ENCODE measurements around the gene TMEM223. TPM values are rescaled to one million over a fixed set of nuclear protein-coding genes. Genes with fewer than 3 reads are reported as not detected.

The TMEM223 gene
- polyA plus RNA-seq, 3 donors, result 5.7 to 20.4 (median 19.6) TPM

DNA sequence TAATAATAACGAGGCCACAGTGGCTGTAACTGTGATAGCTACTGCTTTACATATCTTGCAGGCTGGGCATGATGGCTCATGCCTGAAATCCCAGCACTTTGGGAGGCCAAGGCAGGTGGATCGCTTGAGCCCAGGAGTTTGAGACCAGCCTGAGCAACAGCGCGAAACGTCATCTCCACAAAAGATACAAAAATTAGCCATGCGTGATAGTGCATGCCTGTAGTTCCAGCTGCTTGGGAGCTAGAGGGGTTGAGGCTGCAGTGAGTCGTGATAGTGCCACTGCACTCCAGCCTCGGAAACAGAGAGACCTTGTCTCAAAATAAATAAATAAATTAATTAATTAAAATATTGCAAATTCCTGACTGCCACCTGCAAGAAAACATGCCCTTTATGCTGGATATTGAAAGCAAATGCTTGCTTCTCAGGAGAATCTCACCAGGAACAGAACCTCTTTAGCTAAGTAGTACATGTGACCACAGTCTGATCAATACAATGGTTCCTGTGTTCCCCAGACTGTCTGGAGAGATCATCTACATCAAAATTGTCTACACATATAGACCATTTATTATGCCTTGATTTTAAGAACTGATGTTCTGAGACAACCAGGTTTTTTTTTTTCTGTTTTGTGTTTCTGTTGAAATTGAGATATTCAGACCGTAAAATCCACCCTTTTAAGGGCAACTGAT lies 44.2 kb downstream of the TMEM223 start:
- H3K27ac ChIP-seq (ENCODE audit: low read depth in 1 of 2, low read length in 2 of 2), result no peak overlapping the region
- no peak overlapping the region for H3K9ac ChIP-seq (ENCODE audit: insufficient read depth, low read length, poor library complexity, severe bottlenecking)
- peaks cover 13% of the 10 kb centered on the region for H3K4me1 Mint-ChIP-seq
- no peaks in the 10 kb centered on the region for H4K20me1 ChIP-seq (ENCODE audit: insufficient read depth, low read length)
- no peaks in the 10 kb centered on the region for H3K9me3 ChIP-seq (replicated peaks in 1 of 2; ENCODE audit: control insufficient read depth in 1 of 2, insufficient read depth in 1 of 2, low read length in 2 of 2)
- peaks cover 26% of the 10 kb centered on the region for H3K79me2 ChIP-seq (ENCODE audit: insufficient read depth, low read length)
- no peak overlapping the region for H3K4me3 ChIP-seq (replicated peaks in 1 of 3; ENCODE audit: low read depth in 2 of 3, low read length in 3 of 3)
- peaks cover 9 to 23% of the 10 kb centered on the region in 2 donors for H3K36me3 ChIP-seq (replicated peaks in 1 of 2; ENCODE audit: control insufficient read depth in 1 of 2, insufficient read depth in 2 of 2, low read length in 2 of 2)
- WGBS (ENCODE audit: insufficient coverage), result 89% methylated on average over 1 of the region's 9 CpGs
- TF ChIP-seq, protein P1, sequence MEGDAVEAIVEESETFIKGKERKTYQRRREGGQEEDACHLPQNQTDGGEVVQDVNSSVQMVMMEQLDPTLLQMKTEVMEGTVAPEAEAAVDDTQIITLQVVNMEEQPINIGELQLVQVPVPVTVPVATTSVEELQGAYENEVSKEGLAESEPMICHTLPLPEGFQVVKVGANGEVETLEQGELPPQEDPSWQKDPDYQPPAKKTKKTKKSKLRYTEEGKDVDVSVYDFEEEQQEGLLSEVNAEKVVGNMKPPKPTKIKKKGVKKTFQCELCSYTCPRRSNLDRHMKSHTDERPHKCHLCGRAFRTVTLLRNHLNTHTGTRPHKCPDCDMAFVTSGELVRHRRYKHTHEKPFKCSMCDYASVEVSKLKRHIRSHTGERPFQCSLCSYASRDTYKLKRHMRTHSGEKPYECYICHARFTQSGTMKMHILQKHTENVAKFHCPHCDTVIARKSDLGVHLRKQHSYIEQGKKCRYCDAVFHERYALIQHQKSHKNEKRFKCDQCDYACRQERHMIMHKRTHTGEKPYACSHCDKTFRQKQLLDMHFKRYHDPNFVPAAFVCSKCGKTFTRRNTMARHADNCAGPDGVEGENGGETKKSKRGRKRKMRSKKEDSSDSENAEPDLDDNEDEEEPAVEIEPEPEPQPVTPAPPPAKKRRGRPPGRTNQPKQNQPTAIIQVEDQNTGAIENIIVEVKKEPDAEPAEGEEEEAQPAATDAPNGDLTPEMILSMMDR (IDR thresholded peaks at IDR 0.05), result no peak
- H3K4me2 ChIP-seq (replicated peaks; ENCODE audit: extremely low read depth, low read length, poor library complexity, severe bottlenecking), result no peak overlapping the region
- H3K27ac Mint-ChIP-seq, result no peak overlapping the region
- H3K36me3 Mint-ChIP-seq, result peaks cover 10 to 38% of the 10 kb centered on the region in 2 donors
- no peak overlapping the region for H2AFZ ChIP-seq (ENCODE audit: insufficient read depth, low read depth, low read length, poor library complexity, severe bottlenecking)
- H3K4me3 Mint-ChIP-seq, result no peak overlapping the region
- peaks cover 0 to under 1% of the 10 kb centered on the region in 2 donors for H3K4me1 ChIP-seq (ENCODE audit: control insufficient read depth in 1 of 2, insufficient read depth in 2 of 2, low read length in 2 of 2)
- H3K27me3 ChIP-seq (ENCODE audit: control insufficient read depth in 2 of 2, insufficient read depth in 2 of 2, low read length in 2 of 2), result no peaks in the 10 kb centered on the region
- no peaks in the 10 kb centered on the region for H3K9me3 Mint-ChIP-seq
- intact Hi-C loops (cut with micrococcal nuclease), result no loop called here
- no peak for DNase-seq
- no peaks in the 10 kb centered on the region for H3K27me3 Mint-ChIP-seq (ENCODE audit: low read depth in 3 of 3)

Small RNA genes lying within 50 kb of the gene (small RNA-seq; reads per million reads assigned to genes)
- gene MIR6514 (ENCODE audit: insufficient read length, low read depth), result 1.7 reads per million
- not detected for gene RNU6-118P (ENCODE audit: insufficient read length, low read depth)

Other genes starting within 250 kb of the TMEM223 start
- 100 to 1,000 TPM in 2 of 3 donors, 10 to 100 TPM in 1; 80.0 to 201 (median 103) TPM for gene AHNAK, start 245.2 kb downstream of the TMEM223 start, polyA plus RNA-seq
- 100 to 1,000 TPM; 490 to 603 (median 491) TPM for gene EEF1G, start 218.1 kb downstream of the TMEM223 start, polyA plus RNA-seq
- gene TUT1, start 200.5 kb downstream of the TMEM223 start, polyA plus RNA-seq, result 10 to 100 TPM in 1 of 3 donors, 1 to 10 TPM in 2; 1.8 to 16.3 (median 2.1) TPM
- gene MTA2, start 190.1 kb downstream of the TMEM223 start, polyA plus RNA-seq, result 10 to 100 TPM; 14.0 to 38.6 (median 17.6) TPM
- 100 to 1,000 TPM in 1 of 3 donors, 10 to 100 TPM in 1, 1 to 10 TPM in 1; 7.2 to 131 (median 10.6) TPM for gene EML3, start 179.2 kb downstream of the TMEM223 start, polyA plus RNA-seq
- 1 to 10 TPM in 1 of 3 donors, under 1 TPM in 2; 0.51 to 1.4 (median 0.75) TPM for gene ROM1, start 178.7 kb downstream of the TMEM223 start, polyA plus RNA-seq
- 10 to 100 TPM; 18.5 to 44.9 (median 19.0) TPM for gene B3GAT3, start 170.0 kb downstream of the TMEM223 start, polyA plus RNA-seq
- 100 to 1,000 TPM in 2 of 3 donors, 10 to 100 TPM in 1; 99.7 to 116 (median 109) TPM for gene GANAB, start 145.4 kb downstream of the TMEM223 start, polyA plus RNA-seq
- 10 to 100 TPM in 1 of 3 donors, 1 to 10 TPM in 2; 4.2 to 16.0 (median 9.9) TPM for gene INTS5, start 138.7 kb downstream of the TMEM223 start, polyA plus RNA-seq
- 10 to 100 TPM; 25.9 to 78.2 (median 74.6) TPM for gene C11orf98, start 126.8 kb downstream of the TMEM223 start, polyA plus RNA-seq
- 1 to 10 TPM in 2 of 3 donors, under 1 TPM in 1; 0.73 to 4.9 (median 1.4) TPM for gene CSKMT, start 126.7 kb downstream of the TMEM223 start, polyA plus RNA-seq
- 1 to 10 TPM; 3.3 to 7.9 (median 7.2) TPM for gene UQCC3, start 120.3 kb downstream of the TMEM223 start, polyA plus RNA-seq
- gene LBHD1, start 119.7 kb downstream of the TMEM223 start, polyA plus RNA-seq, result 1 to 10 TPM; 1.9 to 9.1 (median 2.9) TPM
- 100 to 1,000 TPM in 2 of 3 donors, 10 to 100 TPM in 1; 93.9 to 147 (median 106) TPM for gene UBXN1, start 112.9 kb downstream of the TMEM223 start, polyA plus RNA-seq
- not detected for gene LRRN4CL, start 102.5 kb downstream of the TMEM223 start, polyA plus RNA-seq
- gene BSCL2, start 84.6 kb downstream of the TMEM223 start, polyA plus RNA-seq, result 10 to 100 TPM; 43.5 to 65.7 (median 63.3) TPM
- gene GNG3, start 84.3 kb downstream of the TMEM223 start, polyA plus RNA-seq, result under 1 TPM in 1 of 3 donors, not detected in 2; 0.23 TPM
- 10 to 100 TPM in 1 of 3 donors, under 1 TPM in 2; 0.33 to 13.8 (median 0.88) TPM for gene HNRNPUL2, start 64.5 kb downstream of the TMEM223 start, polyA plus RNA-seq
- gene TTC9C, start 63.5 kb downstream of the TMEM223 start, polyA plus RNA-seq, result 10 to 100 TPM; 17.9 to 21.6 (median 20.4) TPM
- gene ZBTB3, start 37.8 kb downstream of the TMEM223 start, polyA plus RNA-seq, result 1 to 10 TPM; 1.7 to 4.5 (median 2.0) TPM
- 100 to 1,000 TPM; 162 to 243 (median 231) TPM for gene POLR2G, start 30.4 kb downstream of the TMEM223 start, polyA plus RNA-seq
- gene TAF6L, start 20.6 kb downstream of the TMEM223 start, polyA plus RNA-seq, result 10 to 100 TPM in 1 of 3 donors, 1 to 10 TPM in 2; 5.1 to 35.5 (median 5.3) TPM
- gene TMEM179B, start 4.6 kb downstream of the TMEM223 start, polyA plus RNA-seq, result 100 to 1,000 TPM in 2 of 3 donors, 10 to 100 TPM in 1; 95.8 to 236 (median 220) TPM
- 100 to 1,000 TPM in 1 of 3 donors, 10 to 100 TPM in 2; 50.1 to 748 (median 70.6) TPM for gene NXF1, start 13.4 kb upstream of the TMEM223 start, polyA plus RNA-seq
- 10 to 100 TPM; 36.4 to 39.6 (median 38.5) TPM for gene STX5, start 40.0 kb upstream of the TMEM223 start, polyA plus RNA-seq
- gene TEX54, start 40.8 kb upstream of the TMEM223 start, polyA plus RNA-seq, result under 1 TPM in 1 of 3 donors, not detected in 2; 0.74 TPM
- gene WDR74, start 47.6 kb upstream of the TMEM223 start, polyA plus RNA-seq, result 10 to 100 TPM; 14.2 to 52.5 (median 18.4) TPM
- 100 to 1,000 TPM; 156 to 231 (median 189) TPM for gene SLC3A2, start 88.9 kb upstream of the TMEM223 start, polyA plus RNA-seq
- gene CHRM1, start 129.4 kb upstream of the TMEM223 start, polyA plus RNA-seq, result not detected
- gene SLC22A6, start 193.0 kb upstream of the TMEM223 start, polyA plus RNA-seq, result not detected
- gene SLC22A8, start 223.8 kb upstream of the TMEM223 start, polyA plus RNA-seq, result not detected

Data from CD14-positive monocyte (primary cell).